ENCODE results near the gene ARHGAP11A. TPM values are rescaled to one million over a fixed set of nuclear protein-coding genes. Genes with fewer than 3 reads are reported as not detected.

Gene ARHGAP11A
- total RNA-seq, 2 experiments from 2014 or later: 50.5 to 134 TPM

DNA sequence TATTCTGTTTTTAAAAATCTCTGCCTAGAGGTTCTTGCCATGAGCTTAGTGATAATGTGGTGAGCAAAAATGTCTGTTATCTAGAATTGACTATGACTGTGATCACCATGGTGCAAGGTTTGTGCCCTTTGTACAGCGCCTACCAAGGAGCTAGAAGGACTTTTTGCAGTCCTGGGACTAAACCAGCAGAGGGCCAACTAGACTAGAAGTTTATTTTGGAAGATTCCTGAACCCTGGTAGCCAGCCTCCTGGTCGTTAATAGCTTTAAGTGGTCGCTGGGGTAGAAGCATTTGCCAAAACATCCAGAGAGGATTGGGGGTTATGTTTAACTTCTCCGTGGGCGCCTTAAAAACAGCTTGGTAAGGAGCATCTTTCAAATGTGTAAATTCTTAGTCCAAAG is 34.0 kb downstream of the ARHGAP11A start:
- Histone ChIP-seq H2AFZ (ENCODE audit: low read length) (no peak overlapping the region), H3K36me3 (ENCODE audit: insufficient read depth, low read length) (peaks cover 85% of the 10 kb centered on the region), H3K4me1 (ENCODE audit: insufficient read depth, low read length, poor library complexity, severe bottlenecking) (no peaks in the 10 kb centered on the region), H3K27ac (ENCODE audit: low read depth, low read length, poor library complexity, severe bottlenecking) (no peak overlapping the region), H4K20me1 (ENCODE audit: insufficient read depth, low read length) (no peaks in the 10 kb centered on the region), H3K4me3 (ENCODE audit: low read depth, low read length, poor library complexity, severe bottlenecking) (no peak overlapping the region), H3K4me2 (ENCODE audit: low read length) (no peak overlapping the region), H3K79me2 (ENCODE audit: insufficient read depth, low read depth, low read length) (no peaks in the 10 kb centered on the region), H3K9me3 (ENCODE audit: low read length) (no peaks in the 10 kb centered on the region), H3K9me2 (ENCODE audit: insufficient read depth, low read length) (no peaks in the 10 kb centered on the region)
- ChIA-PET POLR2A (no interaction called here), CTCF (ENCODE audit: unreplicated experiment) (no interaction called here)
- BruUV-seq (replicated peaks): no TSS peak
- no peak for DNase-seq (ENCODE audit: low spot score)
- TF ChIP-seq CTCF (conservative IDR thresholded peaks at IDR 0.05; ENCODE audit: low read length): peak; percentile 52
- TF ChIP-seq EZH2phosphoT487 (IDR thresholded peaks at IDR 0.05; ENCODE audit: borderline replicate concordance, low read depth, low read length): no peak
- intact Hi-C loops (cut with micrococcal nuclease; ENCODE audit: unreplicated experiment): no loop called here

- H4K20me1 ChIP-seq (ENCODE audit: insufficient read depth, low read length): no peaks in the 10 kb centered on the region
- CTCF ChIA-PET (ENCODE audit: unreplicated experiment): no interaction called here
- POLR2A ChIA-PET: no interaction called here
- DNase-seq (ENCODE audit: low spot score): peak; percentile 63
- no peak overlapping the region for H2AFZ ChIP-seq (ENCODE audit: low read length)
- intact Hi-C loops (cut with micrococcal nuclease; ENCODE audit: unreplicated experiment): no loop called here
- no peak overlapping the region for H3K4me2 ChIP-seq (ENCODE audit: low read length)
- peak; percentile 90 for TF ChIP-seq CTCF (conservative IDR thresholded peaks at IDR 0.05; ENCODE audit: low read length)
- no peak for TF ChIP-seq EZH2phosphoT487 (IDR thresholded peaks at IDR 0.05; ENCODE audit: borderline replicate concordance, low read depth, low read length)
- no peak overlapping the region for H3K4me3 ChIP-seq (ENCODE audit: low read depth, low read length, poor library complexity, severe bottlenecking)
- H3K4me1 ChIP-seq (ENCODE audit: insufficient read depth, low read length, poor library complexity, severe bottlenecking): no peaks in the 10 kb centered on the region
- H3K9me2 ChIP-seq (ENCODE audit: insufficient read depth, low read length): no peaks in the 10 kb centered on the region
- H3K27ac ChIP-seq (ENCODE audit: low read depth, low read length, poor library complexity, severe bottlenecking): no peak overlapping the region
- H3K36me3 ChIP-seq (ENCODE audit: insufficient read depth, low read length): peaks cover 88% of the 10 kb centered on the region
- H3K9me3 ChIP-seq (ENCODE audit: low read length): no peaks in the 10 kb centered on the region
- no peaks in the 10 kb centered on the region for H3K79me2 ChIP-seq (ENCODE audit: insufficient read depth, low read depth, low read length)
- BruUV-seq (replicated peaks): no TSS peak
Measured at GRCh38 chr15:32651229-32651837, 36.0 kb downstream of the ARHGAP11A start.

GRCh38 chr15:32652178-32652577 is 36.9 kb downstream of the ARHGAP11A start:
- POLR2A ChIA-PET: no interaction called here
- CTCF ChIA-PET (ENCODE audit: unreplicated experiment): interaction anchor here (0.6 kb wide), 1 partner anchor 96 kb away, joined by 3 read pairs; no protein-coding TSS in a partner anchor
- intact Hi-C loops (cut with micrococcal nuclease; ENCODE audit: unreplicated experiment): no loop called here

More at GRCh38 chr15:32652178-32652577, 36.9 kb downstream of the ARHGAP11A start:
- H3K27ac ChIP-seq (ENCODE audit: low read depth, low read length, poor library complexity, severe bottlenecking): no peak overlapping the region
- no TSS peak for BruUV-seq (replicated peaks)
- no peaks in the 10 kb centered on the region for H3K9me2 ChIP-seq (ENCODE audit: insufficient read depth, low read length)
- DNase-seq (ENCODE audit: low spot score): no peak
- no peaks in the 10 kb centered on the region for H3K79me2 ChIP-seq (ENCODE audit: insufficient read depth, low read depth, low read length)
- H4K20me1 ChIP-seq (ENCODE audit: insufficient read depth, low read length): no peaks in the 10 kb centered on the region
- TF ChIP-seq EZH2phosphoT487 (IDR thresholded peaks at IDR 0.05; ENCODE audit: borderline replicate concordance, low read depth, low read length): no peak
- no peak for TF ChIP-seq CTCF (conservative IDR thresholded peaks at IDR 0.05; ENCODE audit: low read length)
- H3K4me1 ChIP-seq (ENCODE audit: insufficient read depth, low read length, poor library complexity, severe bottlenecking): no peaks in the 10 kb centered on the region
- H3K9me3 ChIP-seq (ENCODE audit: low read length): no peaks in the 10 kb centered on the region
- H3K36me3 ChIP-seq (ENCODE audit: insufficient read depth, low read length): peaks cover 89% of the 10 kb centered on the region
- H3K4me2 ChIP-seq (ENCODE audit: low read length): no peak overlapping the region
- no peak overlapping the region for H3K4me3 ChIP-seq (ENCODE audit: low read depth, low read length, poor library complexity, severe bottlenecking)
- no peak overlapping the region for H2AFZ ChIP-seq (ENCODE audit: low read length)

Measured in OCI-LY7 (cell line).